WTC11 (cell line): Measurements from ENCODE around the gene ELOVL2. TPM values are rescaled to one million over a fixed set of nuclear protein-coding genes. Genes with fewer than 3 reads are reported as not detected.

Source experiments
- ATAC-seq: fragments of 200-7000 bp; cut with Tn5 transposase; 2 replicates; pipeline ENCODE4 v1.10.0; 2021; ENCODE audit warnings: mild to moderate bottlenecking, moderate library complexity
- CTCF ChIA-PET: fragments of 300-600 bp; sonication (Branson Sonifier 250); formaldehyde crosslinking; loops from one replicate; lab custom pipeline; 2021; ENCODE audit warnings: antibody characterized with exemption; lab: Charles Lee
- POLR2A ChIA-PET: fragments of 350-600 bp; sonication (Branson Sonifier 250); formaldehyde crosslinking; loops from one replicate; lab custom pipeline; 2021; ENCODE audit warnings: antibody characterized with exemption; lab: Charles Lee
- DNase-seq: peaks from one replicate; pipeline ENCODE4 v3.0.0; 2021; ENCODE audit warnings: low spot score
- H3K27ac Mint-ChIP-seq: 2 replicates; pipeline ENCODE4 v1.8.0; 2021; ENCODE audit warnings: mixed read lengths
- H3K27me3 Mint-ChIP-seq: 2 replicates; pipeline ENCODE4 v1.8.0; 2021; ENCODE audit warnings: low read depth, mild to moderate bottlenecking, moderate library complexity, mixed read lengths
- H3K36me3 Mint-ChIP-seq: 2 replicates; pipeline ENCODE4 v1.8.0; 2021; ENCODE audit warnings: mixed read lengths
- H3K4me1 Mint-ChIP-seq: 2 replicates; pipeline ENCODE4 v1.8.0; 2022; ENCODE audit warnings: mixed read lengths
- H3K4me3 Mint-ChIP-seq: 2 replicates; pipeline ENCODE4 v1.8.0; 2021; ENCODE audit warnings: mild to moderate bottlenecking, moderate library complexity, mixed read lengths
- H3K9me3 Mint-ChIP-seq: 2 replicates; pipeline ENCODE4 v1.8.0; 2021; ENCODE audit warnings: mixed read lengths
- ATF6 ChIP-seq: sonication (generic); formaldehyde crosslinking; IDR thresholded peaks from 2 replicates; pipeline ENCODE4 v1.8.1; 2023; ENCODE audit warnings: mild to moderate bottlenecking, missing genetic modification reagents
- ETV6 ChIP-seq: sonication (generic); formaldehyde crosslinking; IDR thresholded peaks from 2 replicates; pipeline ENCODE4 v1.8.1; 2022; ENCODE audit warnings: mild to moderate bottlenecking, missing genetic modification reagents
- FOXK1 ChIP-seq: sonication (generic); formaldehyde crosslinking; IDR thresholded peaks from 2 replicates; pipeline ENCODE4 v1.8.0; 2022; ENCODE audit warnings: mild to moderate bottlenecking, moderate library complexity, missing genetic modification reagents
- HMGA2 ChIP-seq: fragments of 250-450 bp; sonication (Bioruptor Pico); IDR thresholded peaks from 2 replicates; pipeline ENCODE4 v1.4.0; 2021; ENCODE audit warnings: mild to moderate bottlenecking, moderate library complexity
- MXD4 ChIP-seq: fragments of 250-450 bp; sonication (Bioruptor Pico); IDR thresholded peaks from 2 replicates; pipeline ENCODE4 v1.8.0; 2021; ENCODE audit warnings: mild to moderate bottlenecking, moderate library complexity, borderline replicate concordance
- MYBL2 ChIP-seq: sonication (generic); formaldehyde crosslinking; IDR thresholded peaks from 2 replicates; pipeline ENCODE4 v1.8.1; 2023; ENCODE audit warnings: mild to moderate bottlenecking, moderate library complexity, missing genetic modification reagents
- NR3C1 ChIP-seq: sonication (generic); formaldehyde crosslinking; conservative IDR thresholded peaks from 2 replicates; pipeline ENCODE4 v1.8.1; 2023; ENCODE audit warnings: low read depth, mild to moderate bottlenecking, missing genetic modification reagents
- PREB ChIP-seq: sonication (generic); formaldehyde crosslinking; IDR thresholded peaks from 2 replicates; pipeline ENCODE4 v1.8.1; 2022; ENCODE audit warnings: mild to moderate bottlenecking, missing genetic modification reagents, moderate library complexity, borderline replicate concordance
- SMAD3 ChIP-seq: sonication (generic); formaldehyde crosslinking; IDR thresholded peaks from 2 replicates; pipeline ENCODE4 v1.8.0; 2022; ENCODE audit warnings: missing genetic modification reagents, mild to moderate bottlenecking, borderline replicate concordance
- SOX15 ChIP-seq: fragments of 250-450 bp; sonication (Bioruptor Pico); IDR thresholded peaks from 2 replicates; pipeline ENCODE4 v1.9.0; 2021; ENCODE audit warnings: mild to moderate bottlenecking
- TP53 ChIP-seq: sonication (generic); formaldehyde crosslinking; IDR thresholded peaks from 2 replicates; pipeline ENCODE4 v1.8.1; 2023; ENCODE audit warnings: mild to moderate bottlenecking, missing genetic modification reagents
- USF1 ChIP-seq: sonication (generic); formaldehyde crosslinking; IDR thresholded peaks from 2 replicates; pipeline ENCODE4 v1.8.0; 2022; ENCODE audit warnings: mild to moderate bottlenecking, missing genetic modification reagents
- ZBTB21 ChIP-seq: sonication (generic); formaldehyde crosslinking; IDR thresholded peaks from 2 replicates; pipeline ENCODE4 v1.8.1; 2023; ENCODE audit warnings: mild to moderate bottlenecking, missing genetic modification reagents, borderline replicate concordance
- ZNF232 ChIP-seq: sonication (generic); formaldehyde crosslinking; IDR thresholded peaks from 2 replicates; pipeline ENCODE4 v1.8.0; 2022; ENCODE audit warnings: mild to moderate bottlenecking, missing genetic modification reagents
- ZNF263 ChIP-seq: sonication (generic); formaldehyde crosslinking; IDR thresholded peaks from 2 replicates; pipeline ENCODE4 v1.8.1; 2022; ENCODE audit warnings: low read depth, mild to moderate bottlenecking, moderate library complexity, missing genetic modification reagents
- total RNA-seq: library from RNA; stranded (reverse); gene quantifications from 3 replicates; pipeline ENCODE4 v1.2.3, GENCODE V29; 2021
- TF ChIP-seq, protein P1 (sequence below): sonication (generic); formaldehyde crosslinking; IDR thresholded peaks from 2 replicates; pipeline ENCODE4 v1.8.0; 2023; ENCODE audit warnings: missing genetic modification reagents, mild to moderate bottlenecking, borderline replicate concordance
- TF ChIP-seq, protein P2 (sequence below): fragments of 250-450 bp; sonication (Bioruptor Pico); IDR thresholded peaks from 2 replicates; pipeline ENCODE4 v1.8.0; 2021; ENCODE audit warnings: mild to moderate bottlenecking
- TF ChIP-seq, protein P3 (sequence below): sonication (generic); formaldehyde crosslinking; conservative IDR thresholded peaks from 2 replicates; pipeline ENCODE4 v1.8.1; 2022; ENCODE audit warnings: mild to moderate bottlenecking, missing genetic modification reagents
- TF ChIP-seq, protein P4 (sequence below): fragments of 250-450 bp; sonication (Bioruptor Pico); IDR thresholded peaks from 2 replicates; pipeline ENCODE4 v1.9.0; 2021; ENCODE audit warnings: moderate library complexity, mild to moderate bottlenecking, inconsistent platforms, borderline replicate concordance
- TF ChIP-seq, protein P5 (sequence below): sonication (generic); formaldehyde crosslinking; IDR thresholded peaks from 2 replicates; pipeline ENCODE4 v1.8.0; 2022; ENCODE audit warnings: mild to moderate bottlenecking, missing genetic modification reagents
- TF ChIP-seq, protein P6 (sequence below): sonication (generic); formaldehyde crosslinking; IDR thresholded peaks from 2 replicates; pipeline ENCODE4 v1.8.1; 2023; ENCODE audit warnings: mild to moderate bottlenecking, missing genetic modification reagents, moderate library complexity

Gene ELOVL2
- total RNA-seq, 1 experiment from 2014 or later = 2.0 TPM

DNA sequence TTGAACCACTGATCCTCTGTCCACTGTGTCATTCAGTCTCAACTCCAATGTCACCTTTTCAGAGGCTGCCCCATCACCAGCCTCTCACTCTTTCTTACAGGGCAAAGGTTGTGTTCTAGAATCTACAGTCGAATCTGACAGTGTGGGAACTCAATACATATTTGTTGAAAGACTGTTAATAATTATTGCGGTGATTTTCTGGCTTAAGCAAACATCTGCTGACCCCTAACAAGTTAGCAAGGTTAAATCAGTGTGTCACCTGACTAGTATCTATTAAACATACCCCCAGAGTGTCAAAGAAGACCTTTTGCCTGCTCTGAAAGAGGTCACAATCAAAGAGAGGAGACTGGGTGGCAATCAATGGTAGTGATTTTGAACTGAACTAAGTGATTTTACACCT, 41.9 kb downstream of the ELOVL2 start (continued):
- TF ChIP-seq, protein P1, sequence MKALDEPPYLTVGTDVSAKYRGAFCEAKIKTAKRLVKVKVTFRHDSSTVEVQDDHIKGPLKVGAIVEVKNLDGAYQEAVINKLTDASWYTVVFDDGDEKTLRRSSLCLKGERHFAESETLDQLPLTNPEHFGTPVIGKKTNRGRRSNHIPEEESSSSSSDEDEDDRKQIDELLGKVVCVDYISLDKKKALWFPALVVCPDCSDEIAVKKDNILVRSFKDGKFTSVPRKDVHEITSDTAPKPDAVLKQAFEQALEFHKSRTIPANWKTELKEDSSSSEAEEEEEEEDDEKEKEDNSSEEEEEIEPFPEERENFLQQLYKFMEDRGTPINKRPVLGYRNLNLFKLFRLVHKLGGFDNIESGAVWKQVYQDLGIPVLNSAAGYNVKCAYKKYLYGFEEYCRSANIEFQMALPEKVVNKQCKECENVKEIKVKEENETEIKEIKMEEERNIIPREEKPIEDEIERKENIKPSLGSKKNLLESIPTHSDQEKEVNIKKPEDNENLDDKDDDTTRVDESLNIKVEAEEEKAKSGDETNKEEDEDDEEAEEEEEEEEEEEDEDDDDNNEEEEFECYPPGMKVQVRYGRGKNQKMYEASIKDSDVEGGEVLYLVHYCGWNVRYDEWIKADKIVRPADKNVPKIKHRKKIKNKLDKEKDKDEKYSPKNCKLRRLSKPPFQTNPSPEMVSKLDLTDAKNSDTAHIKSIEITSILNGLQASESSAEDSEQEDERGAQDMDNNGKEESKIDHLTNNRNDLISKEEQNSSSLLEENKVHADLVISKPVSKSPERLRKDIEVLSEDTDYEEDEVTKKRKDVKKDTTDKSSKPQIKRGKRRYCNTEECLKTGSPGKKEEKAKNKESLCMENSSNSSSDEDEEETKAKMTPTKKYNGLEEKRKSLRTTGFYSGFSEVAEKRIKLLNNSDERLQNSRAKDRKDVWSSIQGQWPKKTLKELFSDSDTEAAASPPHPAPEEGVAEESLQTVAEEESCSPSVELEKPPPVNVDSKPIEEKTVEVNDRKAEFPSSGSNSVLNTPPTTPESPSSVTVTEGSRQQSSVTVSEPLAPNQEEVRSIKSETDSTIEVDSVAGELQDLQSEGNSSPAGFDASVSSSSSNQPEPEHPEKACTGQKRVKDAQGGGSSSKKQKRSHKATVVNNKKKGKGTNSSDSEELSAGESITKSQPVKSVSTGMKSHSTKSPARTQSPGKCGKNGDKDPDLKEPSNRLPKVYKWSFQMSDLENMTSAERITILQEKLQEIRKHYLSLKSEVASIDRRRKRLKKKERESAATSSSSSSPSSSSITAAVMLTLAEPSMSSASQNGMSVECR = no peak
- no peak for TF ChIP-seq ZNF232 (CRISPR knock-in tag)
- TF ChIP-seq, protein P2, sequence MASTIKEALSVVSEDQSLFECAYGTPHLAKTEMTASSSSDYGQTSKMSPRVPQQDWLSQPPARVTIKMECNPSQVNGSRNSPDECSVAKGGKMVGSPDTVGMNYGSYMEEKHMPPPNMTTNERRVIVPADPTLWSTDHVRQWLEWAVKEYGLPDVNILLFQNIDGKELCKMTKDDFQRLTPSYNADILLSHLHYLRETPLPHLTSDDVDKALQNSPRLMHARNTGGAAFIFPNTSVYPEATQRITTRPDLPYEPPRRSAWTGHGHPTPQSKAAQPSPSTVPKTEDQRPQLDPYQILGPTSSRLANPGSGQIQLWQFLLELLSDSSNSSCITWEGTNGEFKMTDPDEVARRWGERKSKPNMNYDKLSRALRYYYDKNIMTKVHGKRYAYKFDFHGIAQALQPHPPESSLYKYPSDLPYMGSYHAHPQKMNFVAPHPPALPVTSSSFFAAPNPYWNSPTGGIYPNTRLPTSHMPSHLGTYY (CRISPR knock-in tag) = no peak
- TF ChIP-seq FOXK1 (CRISPR knock-in tag) = no peak
- TF ChIP-seq USF1 (CRISPR knock-in tag) = no peak
- TF ChIP-seq, protein P3, sequence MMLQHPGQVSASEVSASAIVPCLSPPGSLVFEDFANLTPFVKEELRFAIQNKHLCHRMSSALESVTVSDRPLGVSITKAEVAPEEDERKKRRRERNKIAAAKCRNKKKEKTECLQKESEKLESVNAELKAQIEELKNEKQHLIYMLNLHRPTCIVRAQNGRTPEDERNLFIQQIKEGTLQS (CRISPR knock-in tag) = no peak
- TF ChIP-seq ZBTB21 (CRISPR knock-in tag) = no peak
- TF ChIP-seq, all 79 proteins: peak for 0

GRCh38 chr6:10999994-11000393, 44.1 kb downstream of the ELOVL2 start:
- Mint-ChIP-seq H3K4me1 (peaks cover 24% of the 10 kb centered on the region), H3K36me3 (no peaks in the 10 kb centered on the region), H3K4me3 (no peak overlapping the region), H3K27ac (no peak overlapping the region; the same call in 1 of the 2 replicates), H3K9me3 (peaks cover 3% of the 10 kb centered on the region; the same call in 1 of the 2 replicates), H3K27me3 (no peaks in the 10 kb centered on the region)
- CTCF ChIA-PET = interaction anchor here (0.8 kb wide), 1 partner anchor 69 kb away, joined by 3 read pairs; no protein-coding TSS in a partner anchor
- POLR2A ChIA-PET = no interaction called here
- ATAC-seq (no peak), DNase-seq (no peak)
- no peak for TF ChIP-seq MYBL2
- TF ChIP-seq, protein P4, sequence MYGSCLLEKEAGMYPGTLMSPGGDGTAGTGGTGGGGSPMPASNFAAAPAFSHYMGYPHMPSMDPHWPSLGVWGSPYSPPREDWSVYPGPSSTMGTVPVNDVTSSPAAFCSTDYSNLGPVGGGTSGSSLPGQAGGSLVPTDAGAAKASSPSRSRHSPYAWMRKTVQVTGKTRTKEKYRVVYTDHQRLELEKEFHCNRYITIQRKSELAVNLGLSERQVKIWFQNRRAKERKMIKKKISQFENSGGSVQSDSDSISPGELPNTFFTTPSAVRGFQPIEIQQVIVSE (CRISPR knock-in tag) = no peak
- no peak for TF ChIP-seq SMAD3 (CRISPR knock-in tag)
- TF ChIP-seq MXD4 (CRISPR knock-in tag) = no peak
- TF ChIP-seq ZNF263 (CRISPR knock-in tag) = no peak
- no peak for TF ChIP-seq ATF6 (CRISPR knock-in tag)
- no peak for TF ChIP-seq TP53 (CRISPR knock-in tag)
- TF ChIP-seq, protein P5, sequence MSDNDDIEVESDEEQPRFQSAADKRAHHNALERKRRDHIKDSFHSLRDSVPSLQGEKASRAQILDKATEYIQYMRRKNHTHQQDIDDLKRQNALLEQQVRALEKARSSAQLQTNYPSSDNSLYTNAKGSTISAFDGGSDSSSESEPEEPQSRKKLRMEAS = no peak
- TF ChIP-seq SOX15 (CRISPR knock-in tag) = no peak
- TF ChIP-seq HMGA2 (CRISPR knock-in tag) = no peak
- TF ChIP-seq PREB (CRISPR knock-in tag) = no peak
- no peak for TF ChIP-seq ETV6 (CRISPR knock-in tag)
- TF ChIP-seq, protein P6, sequence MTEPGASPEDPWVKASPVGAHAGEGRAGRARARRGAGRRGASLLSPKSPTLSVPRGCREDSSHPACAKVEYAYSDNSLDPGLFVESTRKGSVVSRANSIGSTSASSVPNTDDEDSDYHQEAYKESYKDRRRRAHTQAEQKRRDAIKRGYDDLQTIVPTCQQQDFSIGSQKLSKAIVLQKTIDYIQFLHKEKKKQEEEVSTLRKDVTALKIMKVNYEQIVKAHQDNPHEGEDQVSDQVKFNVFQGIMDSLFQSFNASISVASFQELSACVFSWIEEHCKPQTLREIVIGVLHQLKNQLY (CRISPR knock-in tag) = no peak
- TF ChIP-seq NR3C1 (CRISPR knock-in tag) = no peak
